Gastroesophageal sphincter (tissue), 3 donors: ENCODE results near the gene LTBP1.

Experiments used
- EP300 ChIP-seq: sonication (generic); formaldehyde crosslinking; IDR thresholded peaks from one replicate; pipeline ENCODE4 v1.6.1; 2017; ENCODE audit warnings: antibody characterized with exemption, mild to moderate bottlenecking
- POLR2A ChIP-seq, 2 donors: fragments of 450-650 bp; IDR thresholded peaks; one replicate each; pipeline ENCODE4 v1.6.1; 2017; ENCODE audit warnings: antibody characterized with exemption in 2 of 2, mild to moderate bottlenecking in 2 of 2, moderate library complexity in 1 of 2
- POLR2AphosphoS5 ChIP-seq: sonication (generic); formaldehyde crosslinking; IDR thresholded peaks from one replicate; pipeline ENCODE4 v1.6.1; 2017; ENCODE audit warnings: antibody characterized with exemption
- TF ChIP-seq, protein P1 (sequence below), 4 experiments: fragments of 200-600 bp in 2 of 4; fragments of 450-650 bp in 2 of 4; sonication (generic) in 1 of 4; IDR thresholded peaks; one replicate each; pipeline ENCODE4 v1.5.1; 2017 to 2019; ENCODE audit warnings: antibody characterized with exemption in 4 of 4, mild to moderate bottlenecking in 2 of 4, moderate library complexity in 2 of 4

DNA sequence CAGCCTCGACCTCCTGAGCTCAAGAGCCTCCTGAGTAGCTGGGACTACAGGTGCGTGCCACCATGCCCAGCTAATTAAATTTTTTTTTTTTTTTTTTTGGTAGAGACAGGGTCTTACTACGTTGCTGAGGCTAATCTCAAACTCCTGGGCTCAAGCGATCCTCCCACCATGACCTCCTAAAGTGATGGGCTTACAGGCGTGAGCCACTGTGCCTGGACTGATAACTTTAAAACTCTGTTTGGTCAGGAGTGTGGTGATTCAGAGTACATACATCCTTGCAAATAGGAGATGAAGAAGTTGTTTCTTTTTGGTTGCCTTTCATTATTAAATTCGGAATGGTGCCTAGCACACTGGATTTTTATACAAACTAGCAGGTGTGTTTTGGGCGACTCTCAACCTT is 73.0 kb downstream of the LTBP1 start:
- TF ChIP-seq, protein P1, sequence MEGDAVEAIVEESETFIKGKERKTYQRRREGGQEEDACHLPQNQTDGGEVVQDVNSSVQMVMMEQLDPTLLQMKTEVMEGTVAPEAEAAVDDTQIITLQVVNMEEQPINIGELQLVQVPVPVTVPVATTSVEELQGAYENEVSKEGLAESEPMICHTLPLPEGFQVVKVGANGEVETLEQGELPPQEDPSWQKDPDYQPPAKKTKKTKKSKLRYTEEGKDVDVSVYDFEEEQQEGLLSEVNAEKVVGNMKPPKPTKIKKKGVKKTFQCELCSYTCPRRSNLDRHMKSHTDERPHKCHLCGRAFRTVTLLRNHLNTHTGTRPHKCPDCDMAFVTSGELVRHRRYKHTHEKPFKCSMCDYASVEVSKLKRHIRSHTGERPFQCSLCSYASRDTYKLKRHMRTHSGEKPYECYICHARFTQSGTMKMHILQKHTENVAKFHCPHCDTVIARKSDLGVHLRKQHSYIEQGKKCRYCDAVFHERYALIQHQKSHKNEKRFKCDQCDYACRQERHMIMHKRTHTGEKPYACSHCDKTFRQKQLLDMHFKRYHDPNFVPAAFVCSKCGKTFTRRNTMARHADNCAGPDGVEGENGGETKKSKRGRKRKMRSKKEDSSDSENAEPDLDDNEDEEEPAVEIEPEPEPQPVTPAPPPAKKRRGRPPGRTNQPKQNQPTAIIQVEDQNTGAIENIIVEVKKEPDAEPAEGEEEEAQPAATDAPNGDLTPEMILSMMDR (IDR thresholded peaks at IDR 0.05): no peak
- TF ChIP-seq EP300: no peak
- TF ChIP-seq POLR2A (IDR thresholded peaks at IDR 0.05): no peak
- no peak for TF ChIP-seq POLR2AphosphoS5
